Thoracic aorta endothelial cell (primary cell): Measurements from ENCODE around the gene KATNIP. TPM values are rescaled to one million over a fixed set of nuclear protein-coding genes. Genes with fewer than 3 reads are reported as not detected.

Source experiments
- total RNA-seq: library from RNA; depleted of rRNA; stranded (reverse); fragments of >200 nt; gene quantifications from 2 replicates; pipeline ENCODE4 v1.2.3, GENCODE V29; 2012

KATNIP gene
- 27.9 and 28.6 TPM in 2 replicates for total RNA-seq

DNA sequence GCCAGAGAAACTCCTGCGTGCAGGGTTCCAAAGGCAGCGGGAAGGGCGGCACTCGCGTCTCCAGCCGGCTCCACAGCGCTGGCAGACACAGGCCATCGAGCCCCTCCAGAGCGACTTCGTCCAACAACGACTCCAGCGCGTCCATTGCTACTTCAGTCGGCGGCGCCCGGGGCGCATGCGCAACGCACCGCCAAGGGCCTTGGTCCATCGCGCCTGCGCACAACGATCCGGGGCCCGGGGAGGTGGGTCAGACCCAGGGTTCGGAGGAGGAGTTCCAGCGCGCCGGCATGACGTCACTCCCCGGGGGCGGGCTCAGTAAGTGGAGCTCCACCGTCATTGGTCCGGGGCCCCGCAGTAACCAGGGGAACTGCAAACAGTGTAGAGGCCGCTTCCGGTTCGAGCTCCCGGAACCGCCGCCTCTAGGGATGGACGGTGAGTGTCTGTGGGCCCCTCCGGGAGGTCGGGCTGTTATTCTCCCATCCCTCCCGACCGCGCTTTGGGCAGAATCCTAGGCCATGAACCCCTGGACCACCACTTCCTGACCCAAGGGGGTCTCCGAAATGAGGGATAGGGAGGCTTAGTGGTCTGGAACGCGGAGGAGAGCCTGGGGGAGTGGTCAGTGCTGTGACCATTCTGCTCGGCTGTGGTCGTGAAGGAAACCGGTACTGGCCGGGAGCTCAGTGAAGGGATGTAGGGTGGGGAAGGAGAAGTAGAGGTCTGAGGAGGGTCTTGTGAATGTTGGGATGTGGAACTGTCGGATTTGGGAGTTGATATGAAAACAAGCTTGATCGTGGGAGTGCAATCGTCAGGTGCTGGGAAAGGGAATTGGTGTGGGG is at the start of gene KATNIP, which contains the start of gene GTF3C1:
TSS of gene KATNIP (plus strand) at position 399 of the 836 bp plus-strand sequence. CDS start at position 426, 27 bp downstream.
TSS of gene GTF3C1 (minus strand) at position 168 of the 836 bp plus-strand sequence. CDS start at position 145, 23 bp downstream.

Other genes starting within 250 kb of the KATNIP start
- 34.2 and 40.8 TPM in 2 replicates for gene IL4R, start 236.2 kb upstream of the KATNIP start, total RNA-seq
- gene IL21R, start 148.0 kb upstream of the KATNIP start, total RNA-seq: 0.07 TPM in 1 of 2 replicates, not detected in the other
- gene GTF3C1, start 231 bp upstream of the KATNIP start, total RNA-seq: 84.4 and 91.2 TPM in 2 replicates